Measurements from ENCODE around the gene AKT1.
"Not testable (repeated sequence)": the region's sequence is repeated elsewhere in the genome, so short reads cannot be mapped to it uniquely, and the experiment has no call there.

Gene AKT1

DNA sequence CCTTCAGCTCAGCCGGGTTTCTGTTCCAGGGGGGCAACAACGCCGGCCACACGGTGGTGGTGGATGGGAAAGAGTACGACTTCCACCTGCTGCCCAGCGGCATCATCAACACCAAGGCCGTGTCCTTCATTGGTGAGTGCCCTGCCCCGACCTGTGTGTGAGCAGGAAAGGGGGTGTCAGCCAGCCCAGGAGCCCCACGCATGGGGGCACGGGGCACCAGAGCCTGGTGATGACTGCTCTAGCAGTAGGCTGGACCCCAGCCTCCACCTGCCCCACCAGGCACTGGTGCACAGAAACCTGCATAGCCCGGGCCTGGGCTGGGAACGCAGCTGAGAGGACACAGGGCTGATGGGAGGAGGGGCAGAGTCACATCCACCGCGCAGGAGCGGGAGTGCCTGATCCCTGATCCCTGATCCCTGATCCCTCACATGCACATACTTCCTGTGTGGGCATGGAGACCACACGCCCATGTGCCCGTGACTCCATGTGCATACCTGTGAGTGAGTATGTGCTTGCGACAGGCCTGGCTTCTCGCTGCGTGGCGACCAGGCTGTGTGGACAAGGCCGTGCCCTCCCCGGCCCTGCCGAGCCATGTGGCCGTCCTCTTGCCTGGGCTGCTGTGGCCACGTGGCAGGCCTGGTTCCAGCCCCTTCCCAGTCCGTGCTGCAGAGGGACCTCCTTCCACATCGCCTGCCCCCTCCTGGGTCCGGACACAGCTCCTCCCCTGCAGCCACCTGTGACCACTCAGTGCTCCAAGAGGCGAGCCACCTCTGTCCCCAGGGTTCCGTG, 60.4 kb downstream of the AKT1 start:
- no peak for DNase-seq

DNA sequence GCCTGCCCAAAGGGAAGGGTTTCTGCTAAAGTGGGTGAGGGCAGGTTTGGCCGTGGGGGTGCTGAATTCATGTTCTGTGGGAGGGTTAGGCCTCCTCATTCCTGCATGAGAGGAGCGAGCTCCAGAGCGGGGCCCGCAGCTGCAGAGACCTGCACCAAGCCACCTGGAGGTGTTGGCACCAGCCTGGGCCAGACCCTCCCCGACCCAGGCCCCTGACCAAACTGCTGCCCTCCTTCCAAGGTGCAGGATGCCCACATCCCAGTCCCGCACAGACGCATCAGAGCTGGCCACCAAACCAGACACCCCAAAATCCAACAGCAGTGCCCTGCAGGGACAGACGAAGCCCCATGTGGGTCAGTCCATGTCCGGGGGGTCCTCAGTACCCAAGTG, 61.0 kb downstream of the AKT1 start:
- no peak for DNase-seq

DNA sequence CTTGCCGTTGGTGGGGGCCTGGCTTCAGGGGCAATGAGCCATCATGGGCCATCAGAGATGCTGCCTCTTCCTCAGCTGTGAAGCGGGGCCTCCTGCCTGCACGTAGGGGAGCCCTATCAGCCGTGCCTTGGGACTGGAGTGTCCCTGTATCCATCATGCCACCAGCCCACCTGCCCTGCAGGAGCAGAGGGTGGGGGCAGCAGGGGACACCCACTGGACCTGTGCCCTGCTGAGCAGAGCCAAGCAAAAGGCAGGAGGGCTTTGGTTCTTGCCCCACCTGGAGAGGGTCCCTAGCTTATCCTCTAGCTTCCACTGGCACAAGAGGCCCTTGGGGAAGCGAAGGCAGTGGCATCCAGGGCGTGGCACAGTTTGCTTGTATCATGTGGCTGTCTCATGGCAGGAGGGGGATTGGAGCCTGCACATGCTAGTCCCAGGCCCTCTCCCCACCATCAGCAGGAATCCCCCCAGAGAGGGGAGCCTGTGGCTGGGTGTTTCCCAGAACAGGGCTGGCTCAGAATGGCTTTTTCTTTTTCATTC, 61.4 kb downstream of the AKT1 start:
- no peak for DNase-seq

GRCh38 chr14:104732931-104733681, 62.4 kb downstream of the AKT1 start:
- DNase-seq = no peak

GRCh38 chr14:104732355-104732804, 63.2 kb downstream of the AKT1 start:
- no peak for DNase-seq

GRCh38 chr14:104731320-104732294, 63.9 kb downstream of the AKT1 start:
- no peak for DNase-seq

- DNase-seq = no peak
These were observed 65.1 kb downstream of the AKT1 start for GRCh38 chr14:104730487-104730886.

- DNase-seq = no peak
These were observed 65.7 kb downstream of the AKT1 start for GRCh38 chr14:104729835-104730181.

DNA sequence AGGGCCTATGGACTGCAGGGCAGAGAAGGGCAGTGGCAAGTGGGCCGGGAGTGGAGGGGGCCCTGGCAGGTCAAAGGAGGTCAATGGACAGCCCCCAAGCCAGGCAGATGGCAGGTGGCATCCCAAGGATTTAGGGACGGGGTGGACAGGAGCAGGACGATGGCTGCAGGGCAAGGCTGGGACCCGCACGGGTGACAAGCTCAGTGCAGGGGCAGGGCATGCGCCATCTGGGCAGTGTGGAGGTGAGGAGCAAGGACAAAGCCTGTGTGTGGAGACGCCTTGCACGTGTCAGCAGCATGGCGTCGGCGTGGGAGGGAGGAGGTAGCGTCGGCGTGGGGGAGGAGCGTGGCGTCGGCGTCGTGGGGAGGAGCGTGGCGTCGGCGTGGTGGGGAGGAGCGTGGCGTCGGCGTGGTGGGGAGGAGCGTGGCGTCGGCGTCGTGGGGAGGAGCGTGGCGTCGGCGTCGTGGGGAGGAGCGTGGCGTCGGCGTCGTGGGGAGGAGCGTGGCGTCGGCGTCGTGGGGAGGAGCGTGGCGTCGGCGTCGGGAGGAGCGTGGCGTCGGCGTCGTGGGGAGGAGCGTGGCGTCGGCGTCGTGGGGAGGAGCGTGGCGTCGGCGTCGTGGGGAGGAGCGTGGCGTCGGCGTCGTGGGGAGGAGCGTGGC, 66.2 kb downstream of the AKT1 start:
- not testable (repeated sequence) for DNase-seq

GRCh38 chr14:104728631-104729030, 66.9 kb downstream of the AKT1 start:
- no peak for DNase-seq

DNA sequence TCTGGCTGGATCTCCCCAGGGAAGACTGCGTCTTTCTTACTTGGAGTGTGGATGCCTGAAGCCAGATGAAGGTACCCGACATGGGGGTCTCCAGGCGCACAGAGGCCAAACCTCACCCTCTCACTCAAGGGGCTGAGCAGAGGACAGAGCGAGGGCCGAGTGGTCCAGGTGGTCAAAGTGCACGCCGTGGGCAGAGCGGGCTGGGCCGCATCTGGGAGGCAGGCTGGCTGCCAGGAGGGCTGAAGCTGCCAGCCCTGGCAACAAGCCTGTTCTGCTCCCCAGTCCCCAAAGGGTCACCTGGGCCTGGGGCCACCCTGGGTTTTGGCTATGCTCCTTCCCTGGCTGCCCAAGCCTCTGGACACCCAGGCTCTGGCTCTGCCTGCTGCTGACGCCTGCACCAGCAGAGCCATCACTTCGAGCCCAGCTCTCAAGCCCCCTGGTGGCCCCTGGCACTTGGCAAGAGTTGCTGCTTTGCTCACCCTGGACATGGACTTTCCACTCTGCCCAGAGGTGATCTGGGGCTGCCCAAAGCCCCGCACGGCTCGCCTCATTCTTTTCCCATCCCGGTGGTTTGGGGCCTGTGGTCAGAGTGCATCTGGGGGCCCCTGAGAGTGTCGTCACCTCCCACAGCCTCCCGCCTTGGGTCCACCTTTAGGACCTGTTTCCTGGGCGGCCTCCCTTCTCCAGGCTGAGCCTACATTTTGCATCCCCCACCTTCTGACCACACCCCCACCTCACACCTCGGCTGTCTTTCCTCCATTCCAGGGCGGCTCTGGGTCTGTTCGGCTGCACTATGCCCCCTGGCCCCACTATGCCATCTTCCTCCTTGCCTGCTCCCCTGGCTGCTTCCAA, 68.7 kb downstream of the AKT1 start:
- no peak for DNase-seq

- DNase-seq = no peak
These were observed 69.6 kb downstream of the AKT1 start for GRCh38 chr14:104725772-104726548.

GRCh38 chr14:104724981-104725771, 70.4 kb downstream of the AKT1 start:
- DNase-seq = no peak

DNA sequence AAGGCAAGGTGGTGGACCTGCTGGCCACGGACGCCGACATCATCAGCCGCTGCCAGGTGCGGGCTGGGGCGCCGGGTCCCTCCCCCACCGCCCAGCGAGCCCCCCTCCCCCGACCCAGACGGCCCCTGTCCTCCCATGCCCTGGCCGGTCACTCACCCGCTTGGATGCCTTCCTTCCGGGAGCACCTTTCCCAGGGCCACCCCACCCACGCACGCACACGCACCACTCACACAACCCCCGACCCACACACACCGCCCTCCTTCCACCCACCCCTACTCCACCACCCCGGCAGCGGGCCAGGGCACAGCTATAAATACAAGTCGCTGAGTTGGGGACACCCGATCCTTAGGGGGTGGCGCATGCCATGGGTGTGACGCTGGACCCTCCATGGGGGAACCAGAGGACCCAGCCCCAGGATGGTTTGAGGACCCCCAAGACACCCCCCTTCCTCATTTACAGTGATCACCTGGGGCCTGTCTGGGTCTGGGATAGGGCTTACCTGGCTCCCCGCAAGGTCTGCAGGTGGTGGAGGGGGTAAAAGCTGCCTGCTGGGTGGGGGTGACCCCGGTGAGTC, 71.1 kb downstream of the AKT1 start:
- no peak for DNase-seq

GRCh38 chr14:104723651-104724406, 71.7 kb downstream of the AKT1 start, which contains the start of gene ADSS1:
Gene ADSS1 (plus strand): TSS chr14:104724229. CDS start chr14:104724271, 42 bp downstream.
- no peak for DNase-seq

- no peak for DNase-seq
These were observed 72.5 kb downstream of the AKT1 start for GRCh38 chr14:104722938-104723650.
